Measurements from ENCODE around the gene DGKZ.
A peak's percentile ranks its signal among the peaks of the same experiment; 100 is the strongest.

DGKZ gene

DNA sequence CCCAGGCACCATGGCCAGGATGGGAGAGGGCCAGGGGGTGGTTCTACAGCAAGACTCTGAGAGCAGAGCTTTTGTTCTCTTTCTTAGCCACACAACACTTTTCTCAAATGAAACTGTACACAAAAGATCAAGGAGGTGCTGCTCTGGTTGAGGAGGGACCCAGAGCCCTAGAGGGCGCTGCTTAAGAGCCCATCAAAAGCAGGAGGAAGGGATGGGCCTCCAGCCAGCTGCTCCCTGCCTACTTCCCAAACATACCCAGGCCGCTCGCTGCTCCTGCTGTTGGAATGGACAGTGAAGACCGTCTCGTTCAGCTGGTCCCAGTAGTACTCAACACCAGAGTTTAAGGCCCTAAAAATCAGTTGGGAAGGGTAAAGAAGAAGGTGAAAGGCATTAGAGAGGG, 62.8 kb downstream of the DGKZ start:
- no peaks in the 10 kb centered on the region for H3K36me3 ChIP-seq (ENCODE audit: control insufficient read depth, insufficient read depth, low read length)
- H3K79me2 ChIP-seq, result no peaks in the 10 kb centered on the region
- peak; percentile 58 for TF ChIP-seq CTCF (IDR thresholded peaks at IDR 0.05)
- H3K4me3 ChIP-seq (ENCODE audit: low read depth, low read length), result no peak overlapping the region
- H3K27ac ChIP-seq, result peak overlapping the region; percentile 68
- no peak overlapping the region for H3K9ac ChIP-seq
- no peaks in the 10 kb centered on the region for H3K9me3 ChIP-seq (ENCODE audit: control insufficient read depth, low read length)
- H3K27me3 ChIP-seq (ENCODE audit: control insufficient read depth, insufficient read depth, low read length), result no peaks in the 10 kb centered on the region
- H3K4me2 ChIP-seq (ENCODE audit: low read length), result no peak overlapping the region
- peak overlapping the region; percentile 24 for H2AFZ ChIP-seq
- H3K4me1 ChIP-seq, result peaks cover 12% of the 10 kb centered on the region

- no peak overlapping the region for H3K4me2 ChIP-seq (ENCODE audit: low read length)
- H3K4me1 ChIP-seq, result peaks cover 31% of the 10 kb centered on the region
- no peaks in the 10 kb centered on the region for H3K36me3 ChIP-seq (ENCODE audit: control insufficient read depth, insufficient read depth, low read length)
- no peak for TF ChIP-seq CTCF (IDR thresholded peaks at IDR 0.05)
- no peak overlapping the region for H3K9ac ChIP-seq
- no peak overlapping the region for H3K4me3 ChIP-seq (ENCODE audit: low read depth, low read length)
- no peaks in the 10 kb centered on the region for H3K79me2 ChIP-seq
- no peaks in the 10 kb centered on the region for H3K27me3 ChIP-seq (ENCODE audit: control insufficient read depth, insufficient read depth, low read length)
- H3K27ac ChIP-seq, result peak overlapping the region; percentile 95
- no peak overlapping the region for H2AFZ ChIP-seq
- H3K9me3 ChIP-seq (ENCODE audit: control insufficient read depth, low read length), result no peaks in the 10 kb centered on the region
Measured at GRCh38 chr11:46413760-46414465, 66.7 kb downstream of the DGKZ start.

GRCh38 chr11:46414466-46414796, 67.2 kb downstream of the DGKZ start:
- no peak for TF ChIP-seq CTCF (IDR thresholded peaks at IDR 0.05)
- Histone ChIP-seq H3K79me2 (no peaks in the 10 kb centered on the region), H3K9ac (no peak overlapping the region), H2AFZ (no peak overlapping the region), H3K36me3 (ENCODE audit: control insufficient read depth, insufficient read depth, low read length) (no peaks in the 10 kb centered on the region), H3K4me2 (ENCODE audit: low read length) (no peak overlapping the region), H3K9me3 (ENCODE audit: control insufficient read depth, low read length) (no peaks in the 10 kb centered on the region), H3K27me3 (ENCODE audit: control insufficient read depth, insufficient read depth, low read length) (no peaks in the 10 kb centered on the region), H3K27ac (peak overlapping the region; percentile 95), H3K4me1 (peaks cover 31% of the 10 kb centered on the region), H3K4me3 (ENCODE audit: low read depth, low read length) (no peak overlapping the region)

DNA sequence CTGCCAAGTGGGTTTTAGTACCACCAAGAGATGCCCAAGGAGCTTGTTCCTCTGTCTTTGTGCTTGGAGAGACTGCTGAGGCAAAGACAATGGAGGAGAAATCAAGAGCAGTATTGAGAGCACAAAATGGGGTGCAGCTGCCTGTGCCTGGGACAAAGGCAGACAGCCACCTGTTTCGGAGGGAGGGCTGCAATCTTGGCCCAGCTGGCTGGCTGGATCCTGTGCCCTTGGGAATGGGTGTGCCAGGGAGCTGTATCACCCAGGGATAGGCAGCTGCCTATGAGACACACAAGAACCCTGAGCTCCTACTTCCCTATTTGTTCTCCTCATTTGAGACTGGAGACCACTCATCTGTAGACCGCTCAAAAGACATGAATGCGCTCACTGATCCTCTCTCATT, 67.6 kb downstream of the DGKZ start:
- no peaks in the 10 kb centered on the region for H3K36me3 ChIP-seq (ENCODE audit: control insufficient read depth, insufficient read depth, low read length)
- no peak overlapping the region for H2AFZ ChIP-seq
- no peak overlapping the region for H3K9ac ChIP-seq

More for the DNA sequence above, 67.6 kb downstream of the DGKZ start:
- Histone ChIP-seq H3K27me3 (ENCODE audit: control insufficient read depth, insufficient read depth, low read length) (no peaks in the 10 kb centered on the region), H3K4me1 (peaks cover 31% of the 10 kb centered on the region), H3K4me2 (ENCODE audit: low read length) (no peak overlapping the region), H3K9me3 (ENCODE audit: control insufficient read depth, low read length) (no peaks in the 10 kb centered on the region), H3K79me2 (no peaks in the 10 kb centered on the region), H3K27ac (peak overlapping the region; percentile 95), H3K4me3 (ENCODE audit: low read depth, low read length) (no peak overlapping the region)
- no peak for TF ChIP-seq CTCF (IDR thresholded peaks at IDR 0.05)

Data from parathyroid adenoma (tissue), 2 donors.